H7 (cell line): ENCODE measurements around the gene TENM4. TPM values are rescaled to one million over a fixed set of nuclear protein-coding genes. Genes with fewer than 3 reads are reported as not detected.

Source experiments
- DNase-seq: peaks from one replicate; pipeline ENCODE4 v3.0.0; 2012
- H3K27me3 ChIP-seq: 2 replicates; pipeline ENCODE4 v1.6.0; 2011; ENCODE audit warnings: mild to moderate bottlenecking, low read length; ENCODE audit not compliant: control insufficient read depth, insufficient read depth
- H3K36me3 ChIP-seq: replicated peaks from 2 replicates; pipeline ENCODE4 v1.5.1; 2011; ENCODE audit warnings: low read length; ENCODE audit not compliant: control insufficient read depth, insufficient read depth
- H3K4me3 ChIP-seq: 2 replicates; pipeline ENCODE4 v1.5.1; 2011; ENCODE audit warnings: low read depth, mild to moderate bottlenecking, control low read depth, low read length, moderate library complexity; ENCODE audit not compliant: insufficient read depth
- total RNA-seq: library from RNA; depleted of rRNA; stranded (reverse); fragments of >200 nt; shearing (Covaris generic); gene quantifications from 2 replicates; pipeline ENCODE4 v1.2.3, GENCODE V29; 2014

Gene TENM4
- total RNA-seq, 1 experiment from 2014 or later, result 29.6 TPM

DNA sequence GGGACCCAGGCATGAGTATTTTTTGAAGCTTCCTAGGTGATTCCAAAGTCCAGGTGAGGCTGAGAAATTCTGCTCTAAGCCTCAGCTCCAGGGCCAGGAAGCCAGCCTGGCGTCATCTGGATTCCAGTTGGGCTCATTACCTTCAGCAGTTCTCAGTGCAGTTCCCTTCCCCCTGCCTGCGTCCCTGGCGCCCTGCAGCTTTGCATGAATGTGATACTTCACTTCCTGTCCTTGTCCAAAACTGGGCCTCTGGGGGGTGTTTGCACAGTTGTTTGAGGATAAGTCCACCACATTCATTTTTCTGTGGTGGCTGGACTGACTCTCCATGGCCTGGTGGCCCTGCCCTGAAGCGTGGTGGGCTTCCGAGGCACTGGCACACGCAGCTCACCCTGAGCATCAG, 98.1 kb downstream of the TENM4 start:
- H3K27me3 ChIP-seq, result no peaks in the 10 kb centered on the region
- H3K36me3 ChIP-seq, result no peaks in the 10 kb centered on the region
- H3K4me3 ChIP-seq, result no peak overlapping the region
- DNase-seq, result no peak

DNA sequence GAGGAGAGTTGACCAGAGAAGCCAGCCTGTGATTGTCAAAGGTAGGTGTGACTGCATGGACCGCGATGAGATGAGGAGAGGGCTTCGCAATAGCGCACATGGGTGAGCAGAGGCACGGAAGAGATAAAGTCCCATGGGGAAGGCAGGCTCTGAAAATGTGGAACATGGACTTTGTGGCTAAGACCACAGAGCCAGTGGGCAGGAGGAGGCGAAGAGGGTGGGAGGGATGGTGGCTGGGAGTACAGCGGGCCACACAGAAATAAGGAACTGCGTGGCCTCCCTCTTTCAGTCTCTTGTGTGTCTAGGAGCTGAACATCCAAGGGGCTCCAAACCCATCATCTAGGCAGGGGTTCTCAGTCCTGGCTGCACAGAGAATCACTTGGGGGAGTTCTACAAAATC, 98.6 kb downstream of the TENM4 start:
- H3K36me3 ChIP-seq, result no peaks in the 10 kb centered on the region

DNA sequence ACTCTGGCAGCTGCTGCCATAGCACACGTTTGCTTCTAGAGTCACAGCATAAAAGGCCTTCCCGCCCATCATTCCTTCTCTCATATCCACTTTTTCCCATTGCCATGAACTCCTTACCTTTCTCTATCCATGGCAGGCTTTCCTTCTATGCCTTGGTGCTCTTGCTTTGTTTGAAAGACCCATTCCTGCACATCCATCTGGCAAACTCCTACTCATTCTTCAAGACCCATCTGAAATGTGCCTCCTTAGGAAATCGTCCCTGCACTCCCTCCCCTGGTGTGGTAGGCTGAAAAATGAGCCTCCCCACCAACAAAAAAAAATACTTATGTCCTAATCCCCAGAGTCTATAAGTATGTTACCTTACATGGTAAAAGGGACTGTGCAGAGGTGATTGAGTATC, 100.3 kb downstream of the TENM4 start:
- Histone ChIP-seq H3K4me3 (no peak overlapping the region), H3K27me3 (no peaks in the 10 kb centered on the region), H3K36me3 (no peaks in the 10 kb centered on the region)
- DNase-seq, result no peak

More for the DNA sequence above, 98.6 kb downstream of the TENM4 start:
- Histone ChIP-seq H3K4me3 (no peak overlapping the region), H3K27me3 (no peaks in the 10 kb centered on the region)
- no peak for DNase-seq

DNA sequence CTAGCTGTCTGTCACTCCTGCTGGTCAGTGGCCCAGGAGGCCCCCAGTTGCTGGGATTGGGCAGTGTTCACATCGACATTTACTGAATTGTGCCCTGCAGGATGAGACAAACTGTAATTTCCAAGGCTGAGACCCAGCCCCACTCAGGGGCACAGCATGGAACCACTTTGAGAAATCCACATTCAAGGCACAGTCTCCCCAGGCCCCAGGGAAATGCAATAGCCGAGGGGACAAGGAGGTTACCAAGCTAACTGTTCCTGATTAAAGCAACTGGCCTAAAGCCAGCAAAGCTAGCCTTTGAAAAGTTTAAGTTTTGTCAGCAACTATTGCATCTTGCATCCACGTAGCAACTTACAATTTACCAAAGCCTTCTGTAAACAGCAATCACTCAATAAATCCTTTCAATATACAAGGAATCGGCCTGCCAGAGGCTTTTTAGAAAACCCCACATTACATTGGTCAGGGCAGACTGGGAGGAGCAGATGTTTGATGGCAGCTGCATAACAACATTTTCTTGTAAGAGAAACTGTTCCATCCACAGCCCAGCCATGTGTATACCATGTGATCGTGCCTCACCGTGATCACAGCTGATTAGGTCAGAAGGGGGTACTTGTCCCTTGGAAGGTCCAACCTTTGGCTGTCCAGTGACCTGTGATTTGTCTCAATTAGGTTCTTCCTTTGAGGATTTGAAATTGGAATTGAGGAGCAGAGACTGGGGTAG, 103.9 kb downstream of the TENM4 start:
- H3K36me3 ChIP-seq, result no peaks in the 10 kb centered on the region
- H3K27me3 ChIP-seq, result no peaks in the 10 kb centered on the region
- no peak overlapping the region for H3K4me3 ChIP-seq
- DNase-seq, result no peak

DNA sequence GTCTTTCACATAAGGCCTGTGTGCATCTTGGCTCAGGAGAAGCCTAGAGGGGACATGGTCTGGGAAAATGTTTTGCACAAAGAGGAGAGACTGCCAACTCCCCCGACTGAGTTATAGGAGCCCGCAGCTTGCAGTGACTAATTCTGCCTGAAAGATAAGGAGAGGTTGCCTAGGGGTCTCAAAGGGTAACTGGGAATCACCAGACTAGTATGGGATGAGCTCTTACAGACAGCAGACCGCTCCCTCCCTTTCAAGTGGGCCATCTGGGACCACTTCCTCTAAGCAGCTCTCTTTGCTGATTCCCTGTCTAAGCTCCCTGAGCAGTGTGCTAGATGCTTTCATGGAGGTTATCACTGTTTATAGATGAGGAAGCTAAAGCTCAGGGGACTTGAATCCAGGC, 105.1 kb downstream of the TENM4 start:
- no peak overlapping the region for H3K4me3 ChIP-seq
- no peaks in the 10 kb centered on the region for H3K27me3 ChIP-seq
- no peaks in the 10 kb centered on the region for H3K36me3 ChIP-seq
- no peak for DNase-seq

DNA sequence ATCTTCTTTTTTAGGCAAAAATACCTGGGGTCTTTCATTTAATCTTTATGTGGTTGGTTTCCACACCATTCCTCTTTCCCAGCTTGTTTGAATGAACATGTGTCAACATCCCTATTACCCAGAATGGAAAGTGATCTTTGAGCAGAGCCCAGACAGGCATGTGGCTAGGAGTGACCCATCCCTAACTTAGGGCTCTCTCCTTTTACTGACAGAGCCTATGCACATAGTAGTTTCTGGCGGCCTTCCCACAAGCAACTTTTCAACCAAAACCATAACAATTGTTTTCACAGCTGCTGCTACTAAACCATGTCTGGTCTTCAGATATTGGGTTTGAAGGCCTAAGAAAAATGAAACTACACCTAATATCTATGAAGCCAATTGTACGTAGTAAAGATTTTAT, 107.5 kb downstream of the TENM4 start:
- Histone ChIP-seq H3K27me3 (no peaks in the 10 kb centered on the region), H3K4me3 (no peak overlapping the region), H3K36me3 (no peaks in the 10 kb centered on the region)
- DNase-seq, result no peak

DNA sequence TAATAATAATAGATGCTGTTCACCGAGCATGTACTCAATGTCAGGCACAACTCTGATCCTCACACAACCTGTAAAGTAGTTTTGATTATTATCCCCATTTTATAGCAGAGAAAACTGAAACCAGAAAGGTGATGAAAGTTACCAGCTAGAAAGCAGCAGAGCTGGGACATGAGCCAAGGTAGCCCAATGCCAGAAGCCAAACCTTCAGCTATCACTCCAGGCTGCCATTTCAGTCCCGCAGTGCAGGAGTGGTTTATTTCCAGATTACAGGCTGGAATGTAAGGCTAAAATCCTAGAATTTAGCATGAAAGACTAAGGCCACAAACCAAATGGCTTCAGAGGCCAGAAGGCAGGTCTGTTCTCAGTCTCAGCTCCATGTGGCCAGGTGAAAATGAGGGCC, 108.8 kb downstream of the TENM4 start:
- Histone ChIP-seq H3K27me3 (no peaks in the 10 kb centered on the region), H3K4me3 (no peak overlapping the region), H3K36me3 (no peaks in the 10 kb centered on the region)
- DNase-seq, result no peak

DNA sequence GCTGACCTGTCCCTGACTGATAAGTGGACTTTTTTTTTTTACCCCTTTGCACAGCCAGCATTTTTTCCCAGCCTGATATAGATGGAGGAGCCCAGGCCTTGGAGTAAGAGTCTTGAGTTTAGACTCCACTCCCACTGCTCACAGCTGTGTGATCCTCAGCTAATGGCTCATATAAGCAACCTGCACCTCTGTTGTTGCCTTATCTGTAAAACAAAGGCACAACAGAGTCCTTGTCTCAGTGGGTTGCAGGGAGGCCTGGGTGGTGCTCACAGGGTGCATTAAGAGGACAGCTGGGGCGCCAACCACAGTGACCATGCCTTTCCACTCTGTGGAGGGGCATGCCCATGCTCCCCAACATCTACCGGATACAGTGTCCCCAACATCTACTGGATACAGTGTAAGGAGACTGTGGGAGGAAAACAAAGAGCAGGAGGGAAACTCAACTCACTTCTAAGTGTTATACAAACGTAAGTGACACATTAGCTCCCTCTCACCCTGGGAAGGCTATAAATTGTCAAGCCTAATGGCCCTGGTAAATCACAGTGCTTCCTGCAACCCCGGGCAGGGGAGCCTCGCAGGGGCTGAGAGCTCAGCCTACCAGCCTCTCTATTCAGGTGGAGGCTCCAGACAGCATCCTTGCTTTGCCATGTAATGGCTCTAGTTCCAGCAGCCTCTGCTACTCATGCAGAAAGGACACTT, 109.5 kb downstream of the TENM4 start:
- Histone ChIP-seq H3K27me3 (no peaks in the 10 kb centered on the region), H3K4me3 (no peak overlapping the region), H3K36me3 (no peaks in the 10 kb centered on the region)
- no peak for DNase-seq

DNA sequence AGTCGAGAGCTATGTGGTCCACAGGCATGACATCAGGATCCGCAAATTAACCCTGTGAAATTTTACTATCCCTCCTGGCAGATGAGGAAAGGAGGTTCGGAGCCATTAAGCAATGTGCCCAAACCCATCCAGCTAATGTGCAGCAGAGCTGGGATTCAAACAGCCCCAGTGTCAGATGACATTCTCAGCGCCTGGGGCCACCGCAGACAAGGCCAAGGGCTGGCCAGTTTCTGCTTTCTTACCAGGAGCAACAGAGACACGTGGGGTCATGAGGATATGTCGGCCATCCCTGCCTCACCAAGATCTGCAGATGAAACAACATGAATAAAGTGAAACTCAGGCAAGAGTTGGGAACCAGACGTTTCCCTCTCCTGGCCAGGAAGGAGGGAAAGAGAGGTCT, 110.2 kb downstream of the TENM4 start:
- no peak for DNase-seq

DNA sequence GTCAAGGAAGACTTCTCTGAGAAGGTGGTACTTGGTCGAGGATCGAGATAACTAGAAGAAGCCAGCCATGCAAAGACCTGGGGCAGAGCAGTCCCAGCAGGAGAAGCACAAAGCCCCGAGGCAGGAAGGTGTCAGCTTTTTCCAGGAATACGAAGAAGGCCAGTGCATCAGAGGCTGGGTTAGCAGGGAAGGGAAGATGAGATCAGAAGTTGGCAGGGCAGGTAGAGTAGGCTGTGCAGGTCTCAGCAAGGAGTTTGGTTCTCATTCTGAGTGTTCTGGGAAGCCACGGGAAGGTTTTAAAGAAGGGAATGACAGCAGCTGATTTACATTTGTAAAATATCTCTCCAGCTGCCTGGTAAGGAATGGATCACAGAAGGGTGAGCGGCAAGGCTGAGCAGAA, 111.3 kb downstream of the TENM4 start:
- no peak for DNase-seq
- Histone ChIP-seq H3K27me3 (no peaks in the 10 kb centered on the region), H3K36me3 (no peaks in the 10 kb centered on the region), H3K4me3 (no peak overlapping the region)

More for the DNA sequence above, 110.2 kb downstream of the TENM4 start:
- no peaks in the 10 kb centered on the region for H3K36me3 ChIP-seq
- H3K4me3 ChIP-seq, result no peak overlapping the region
- no peaks in the 10 kb centered on the region for H3K27me3 ChIP-seq

DNA sequence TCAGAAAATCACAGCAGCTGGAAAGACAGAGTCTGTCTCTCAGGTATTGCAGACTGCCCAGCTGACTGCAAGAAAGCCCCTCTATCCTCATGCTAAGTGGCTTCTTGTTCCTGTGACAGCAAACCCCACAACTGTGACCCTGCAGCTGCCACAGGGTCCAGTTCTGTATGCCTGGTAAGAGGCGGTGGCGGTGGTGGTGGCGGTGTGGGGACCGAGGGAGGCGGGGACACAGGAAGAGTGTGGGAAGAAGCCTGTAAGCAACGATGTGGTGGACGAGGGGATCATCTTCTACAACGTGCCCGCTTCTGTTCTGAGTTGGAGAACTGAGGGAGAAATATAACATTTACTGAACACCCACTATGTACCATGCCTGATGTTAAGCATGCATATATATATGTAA, 112.4 kb downstream of the TENM4 start:
- H3K36me3 ChIP-seq, result no peaks in the 10 kb centered on the region
- H3K27me3 ChIP-seq, result no peaks in the 10 kb centered on the region
- DNase-seq, result no peak
- H3K4me3 ChIP-seq, result no peak overlapping the region

DNA sequence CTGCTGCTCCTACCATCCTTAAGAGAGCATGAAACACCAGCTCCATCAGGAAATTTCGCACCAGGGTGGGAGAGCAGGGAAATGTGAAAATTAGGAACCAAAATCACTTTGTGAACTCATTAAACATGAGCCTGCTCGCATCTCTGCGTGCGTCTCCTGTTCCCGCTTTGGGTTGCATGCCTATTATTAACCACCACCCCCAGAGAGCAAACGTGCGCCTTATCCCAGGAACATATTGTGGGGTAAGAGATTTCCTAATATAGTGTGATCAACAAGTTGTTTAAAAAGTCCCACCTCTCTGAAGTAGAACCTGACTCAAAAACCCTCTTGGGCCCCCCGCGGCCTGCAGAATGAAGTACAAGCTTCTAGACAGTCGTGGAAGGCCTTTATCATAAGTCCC, 115.0 kb downstream of the TENM4 start:
- DNase-seq, result no peak
- Histone ChIP-seq H3K36me3 (no peaks in the 10 kb centered on the region), H3K4me3 (no peak overlapping the region), H3K27me3 (no peaks in the 10 kb centered on the region)

DNA sequence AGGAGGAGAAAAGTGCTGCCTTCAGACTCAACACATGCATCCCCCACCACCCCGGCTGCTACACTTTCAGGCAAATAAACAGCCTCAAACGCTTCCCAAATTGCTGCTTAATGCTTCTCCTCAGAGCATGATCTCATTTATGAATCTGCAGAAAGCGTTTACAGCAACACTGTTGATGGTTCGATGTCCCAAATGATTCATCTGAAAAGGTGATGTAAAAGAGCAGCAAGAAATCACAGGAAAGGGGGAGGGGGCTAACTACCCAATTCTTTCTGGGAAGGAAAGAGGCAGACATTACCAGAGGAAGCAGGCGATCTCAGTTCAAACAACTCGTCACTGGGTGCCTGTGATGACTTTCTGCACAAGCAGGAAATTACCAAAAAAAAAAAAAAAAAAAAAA, 119.6 kb downstream of the TENM4 start:
- no peak for DNase-seq
- no peaks in the 10 kb centered on the region for H3K27me3 ChIP-seq

DNA sequence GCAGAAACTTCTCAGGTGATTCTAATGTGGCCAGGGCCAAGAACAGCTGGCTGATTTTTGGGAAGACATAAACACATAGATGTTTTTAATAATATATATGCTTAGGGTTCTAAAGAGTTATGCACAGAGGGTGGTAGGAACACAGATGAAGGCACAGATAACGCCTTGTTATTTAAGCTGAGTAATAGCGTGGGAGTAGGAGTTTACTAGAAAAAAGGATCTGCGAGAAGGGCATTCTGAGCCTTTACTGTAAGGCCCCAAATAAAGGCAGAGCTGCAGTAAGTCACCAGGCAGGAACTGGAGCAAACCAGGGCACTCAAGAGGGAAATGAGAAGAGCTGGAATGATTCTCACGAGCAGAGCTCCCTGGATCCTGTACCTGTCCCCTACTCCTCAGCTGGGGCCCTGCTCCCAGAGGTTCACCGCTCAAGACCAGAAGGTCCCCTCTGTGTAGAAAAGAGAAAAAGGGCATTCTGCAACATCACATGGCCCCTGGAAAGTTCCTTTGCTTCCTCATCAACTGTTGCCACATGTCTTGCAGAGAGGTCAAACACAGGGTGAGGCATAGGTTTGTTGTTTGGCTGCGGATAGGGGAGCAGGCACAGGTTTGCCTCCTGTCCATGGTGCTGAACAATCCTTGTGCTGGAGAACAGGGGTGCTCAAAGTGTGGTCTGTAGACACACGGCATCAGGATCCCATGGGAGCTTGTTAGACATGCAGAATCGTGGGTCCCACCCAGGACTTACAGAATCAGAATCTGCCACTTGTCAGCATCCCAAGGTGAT, 125.7 kb downstream of the TENM4 start:
- H3K27me3 ChIP-seq, result no peaks in the 10 kb centered on the region
- peak; percentile 65 for DNase-seq
- no peaks in the 10 kb centered on the region for H3K36me3 ChIP-seq
- no peak overlapping the region for H3K4me3 ChIP-seq

More for the DNA sequence above, 119.6 kb downstream of the TENM4 start:
- Histone ChIP-seq H3K36me3 (no peaks in the 10 kb centered on the region), H3K4me3 (no peak overlapping the region)

DNA sequence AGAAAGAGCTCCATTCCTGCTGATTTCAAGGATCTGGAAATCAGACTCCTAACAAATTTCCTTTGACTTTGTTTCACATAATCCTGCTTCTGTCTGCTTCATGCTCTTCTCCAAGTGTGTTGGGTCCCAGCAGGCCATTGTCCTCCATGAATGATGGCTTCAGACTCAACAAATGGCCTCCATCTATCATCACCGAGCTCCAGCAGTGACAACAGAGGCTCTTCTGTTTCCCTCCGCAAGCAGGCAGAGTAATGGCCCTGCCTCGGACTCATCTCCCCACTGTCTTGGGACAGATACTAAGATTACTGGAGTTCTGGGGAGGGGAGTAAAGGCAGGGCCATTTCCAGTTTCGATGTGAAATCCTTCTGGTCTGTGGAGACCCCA, 127.3 kb downstream of the TENM4 start:
- H3K4me3 ChIP-seq, result no peak overlapping the region
- DNase-seq, result no peak
- H3K27me3 ChIP-seq, result no peaks in the 10 kb centered on the region
- no peaks in the 10 kb centered on the region for H3K36me3 ChIP-seq
